Activated T-helper 1 cell treated with anti-CD3 and anti-CD28 coated beads, Interleukin-12 subunit alpha, Interleukin-12 subunit beta, Interleukin-2, Interleukin-4 antibody, amounts not matched to agents 30 ng/mL and 10 ng/mL and 1 ng/mL, durations not matched to agents 14 hours and 24 hours and 36 hours (primary cell): ENCODE data around the gene CDT1. TPM values are rescaled to one million over a fixed set of nuclear protein-coding genes. Genes with fewer than 3 reads are reported as not detected.
A peak's percentile ranks its signal among the peaks of the same experiment; 100 is the strongest.

ENCODE experiments used
- DNase-seq: peaks from one replicate; pipeline ENCODE4 v3.0.0; 2021; ENCODE audit warnings: low spot score
- H3K27ac Mint-ChIP-seq: one replicate; pipeline ENCODE4 v1.8.0; 2021; ENCODE audit warnings: mild to moderate bottlenecking, mixed read lengths
- H3K27me3 Mint-ChIP-seq: one replicate; pipeline ENCODE4 v1.8.0; 2022; ENCODE audit warnings: mild to moderate bottlenecking, moderate library complexity, mixed read lengths; ENCODE audit not compliant: insufficient read depth
- H3K36me3 Mint-ChIP-seq: one replicate; pipeline ENCODE4 v1.8.0; 2021; ENCODE audit warnings: low read depth, mixed read lengths
- H3K4me1 Mint-ChIP-seq: one replicate; pipeline ENCODE4 v1.8.0; 2021; ENCODE audit warnings: low read depth, mixed read lengths
- H3K4me3 Mint-ChIP-seq: one replicate; pipeline ENCODE4 v1.8.0; 2021; ENCODE audit warnings: mild to moderate bottlenecking, moderate library complexity, mixed read lengths
- H3K9me3 Mint-ChIP-seq: one replicate; pipeline ENCODE4 v1.8.0; 2021; ENCODE audit warnings: mixed read lengths
- intact Hi-C: fragments of 100-400 bp; cut with micrococcal nuclease; formaldehyde crosslinking; loops from one replicate; pipeline ENCODE4 v1.15.1; 2024
- total RNA-seq: library from RNA; stranded (reverse); gene quantifications from 2 replicates; pipeline ENCODE4 v1.2.3, GENCODE V29; 2022

CDT1 gene
- total RNA-seq, 1 donor from 2014 or later = 95.4 TPM

DNA sequence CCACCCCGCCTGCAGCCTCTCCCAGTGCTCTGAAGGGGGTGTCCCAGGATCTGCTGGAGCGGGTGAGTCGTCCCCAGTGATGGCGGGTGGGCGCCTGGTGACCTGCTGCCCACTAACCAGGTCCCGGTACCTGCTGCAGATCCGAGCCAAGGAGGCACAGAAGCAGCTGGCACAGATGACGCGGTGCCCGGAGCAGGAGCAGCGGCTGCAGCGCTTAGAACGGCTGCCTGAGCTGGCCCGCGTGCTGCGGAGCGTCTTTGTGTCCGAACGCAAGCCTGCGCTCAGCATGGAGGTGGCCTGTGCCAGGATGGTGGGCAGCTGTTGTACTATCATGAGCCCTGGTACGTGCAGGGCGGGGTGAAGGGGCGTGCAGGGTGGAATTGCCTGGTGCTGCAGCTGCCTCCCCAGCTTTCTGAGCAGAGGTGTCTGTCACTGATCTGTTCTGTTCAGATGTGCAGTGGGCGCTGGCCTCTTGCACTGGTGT, 3.6 kb downstream of the CDT1 start:
- peak overlapping the region; percentile 37 for H3K4me3 Mint-ChIP-seq
- H3K36me3 Mint-ChIP-seq = peaks cover 13% of the 10 kb centered on the region
- peaks cover 11% of the 10 kb centered on the region for H3K4me1 Mint-ChIP-seq
- H3K27me3 Mint-ChIP-seq = no peaks in the 10 kb centered on the region
- intact Hi-C loops = no loop called here
- no peaks in the 10 kb centered on the region for H3K9me3 Mint-ChIP-seq
- no peak for DNase-seq
- no peak overlapping the region for H3K27ac Mint-ChIP-seq

DNA sequence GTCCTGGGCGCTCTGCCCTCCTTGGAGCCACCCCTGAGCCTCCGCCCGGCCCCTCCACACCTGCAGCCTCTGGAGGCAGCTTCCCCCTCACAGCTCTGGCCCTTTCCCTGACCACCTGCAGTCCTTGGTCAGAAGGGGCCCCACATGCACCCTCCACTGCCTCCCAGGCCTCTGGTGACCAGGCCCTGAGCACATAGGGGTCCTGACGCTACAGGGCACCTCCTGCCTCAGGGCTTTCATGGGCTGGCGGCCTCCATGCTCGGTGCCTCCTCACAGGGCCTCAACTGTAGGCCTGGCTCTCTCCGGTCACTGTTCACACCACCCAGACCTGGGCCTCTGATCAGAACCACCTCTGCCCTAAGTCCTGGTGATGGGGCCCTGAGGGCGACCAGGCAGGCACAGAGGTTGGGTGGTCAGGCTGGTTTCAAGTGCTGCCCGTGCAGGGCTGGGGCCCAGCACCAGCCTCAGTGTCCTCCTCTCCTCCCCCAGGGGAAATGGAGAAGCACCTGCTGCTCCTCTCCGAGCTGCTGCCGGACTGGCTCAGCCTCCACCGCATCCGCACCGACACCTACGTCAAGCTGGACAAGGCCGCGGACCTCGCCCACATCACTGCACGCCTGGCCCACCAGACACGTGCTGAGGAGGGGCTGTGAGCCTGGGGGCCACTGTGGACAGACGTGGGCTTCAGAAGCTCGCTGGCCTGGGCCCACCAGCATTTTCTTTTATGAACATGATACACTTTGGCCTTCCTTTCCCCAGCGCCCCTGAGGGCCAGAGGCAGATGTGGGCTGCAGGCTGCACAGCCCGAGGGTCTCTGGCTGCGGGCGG, 4.3 kb downstream of the CDT1 start:
- no peak for DNase-seq
- Mint-ChIP-seq H3K4me1 (peaks cover 11% of the 10 kb centered on the region), H3K4me3 (peak overlapping the region; percentile 58), H3K27ac (peak overlapping the region; percentile 23), H3K27me3 (no peaks in the 10 kb centered on the region), H3K36me3 (peaks cover 13% of the 10 kb centered on the region), H3K9me3 (no peaks in the 10 kb centered on the region)
- intact Hi-C loops = no loop called here

DNA sequence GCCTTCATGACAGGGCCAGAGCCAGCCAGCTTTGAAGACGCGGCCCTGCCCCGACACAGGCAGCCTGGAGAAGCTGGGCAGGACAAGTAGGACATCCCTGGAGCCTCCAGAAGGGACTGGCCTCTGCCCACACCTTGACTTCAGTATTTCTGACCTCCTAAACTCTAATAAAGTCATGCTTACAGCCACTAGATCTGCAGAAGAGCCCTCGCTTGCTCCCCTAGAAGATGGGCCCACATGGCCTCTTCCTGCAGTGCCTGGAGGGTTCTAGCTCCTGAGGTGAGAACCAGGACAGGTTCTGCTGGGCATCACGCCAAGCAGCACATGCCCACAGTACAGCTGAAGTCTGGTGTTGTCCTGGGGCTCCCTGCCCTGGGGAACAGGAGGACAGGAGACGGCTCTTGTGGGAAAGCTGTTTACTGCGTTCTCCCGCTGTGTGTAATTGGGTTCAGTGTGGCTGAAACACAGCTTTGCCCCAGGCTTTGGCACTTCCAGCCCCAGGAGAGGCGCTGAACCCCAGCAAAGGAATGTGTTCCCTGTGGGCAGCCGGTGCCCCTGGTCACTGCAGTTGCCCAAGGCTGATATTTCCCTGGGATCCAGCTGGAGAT, 5.6 kb downstream of the CDT1 start:
- H3K4me1 Mint-ChIP-seq = peaks cover 11% of the 10 kb centered on the region
- H3K27me3 Mint-ChIP-seq = no peaks in the 10 kb centered on the region
- intact Hi-C loops = no loop called here
- peak overlapping the region; percentile 90 for H3K4me3 Mint-ChIP-seq
- peak overlapping the region; percentile 40 for H3K27ac Mint-ChIP-seq
- H3K36me3 Mint-ChIP-seq = peaks cover 13% of the 10 kb centered on the region
- no peak for DNase-seq
- no peaks in the 10 kb centered on the region for H3K9me3 Mint-ChIP-seq

DNA sequence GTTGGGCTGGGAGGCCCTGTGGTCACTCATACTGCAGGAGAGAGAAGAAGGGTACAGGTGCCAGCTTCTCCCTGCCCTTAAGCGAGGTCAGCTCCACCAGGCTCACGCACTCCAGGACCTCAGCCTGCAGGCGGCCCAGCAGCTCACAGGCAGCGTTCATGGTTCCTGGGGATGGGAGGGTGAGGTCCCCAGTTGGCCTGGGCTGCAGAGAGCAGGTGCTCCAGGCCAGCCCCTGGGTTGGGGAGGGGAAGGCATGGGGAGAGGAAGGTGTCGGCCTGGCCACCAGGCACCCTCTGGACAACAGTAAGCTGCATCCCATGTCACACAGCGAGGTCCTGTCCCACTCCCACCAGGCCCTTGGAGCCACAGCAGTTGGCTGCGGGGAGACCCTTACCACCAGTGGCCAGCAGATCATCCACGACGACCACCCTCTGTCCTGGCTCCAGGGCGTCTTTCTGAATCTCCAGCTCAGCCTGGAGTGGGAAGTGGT, 6.1 kb downstream of the CDT1 start:
- peaks cover 11% of the 10 kb centered on the region for H3K4me1 Mint-ChIP-seq
- peaks cover 13% of the 10 kb centered on the region for H3K36me3 Mint-ChIP-seq
- H3K4me3 Mint-ChIP-seq = peak overlapping the region; percentile 90
- peak overlapping the region; percentile 40 for H3K27ac Mint-ChIP-seq
- no peaks in the 10 kb centered on the region for H3K27me3 Mint-ChIP-seq
- intact Hi-C loops = loop anchor here (2.0 to 5.0 kb wide), 2 partner anchors 27 to 753 kb away; partner anchors contain the start of gene RPL13
- DNase-seq = no peak
- no peaks in the 10 kb centered on the region for H3K9me3 Mint-ChIP-seq

DNA sequence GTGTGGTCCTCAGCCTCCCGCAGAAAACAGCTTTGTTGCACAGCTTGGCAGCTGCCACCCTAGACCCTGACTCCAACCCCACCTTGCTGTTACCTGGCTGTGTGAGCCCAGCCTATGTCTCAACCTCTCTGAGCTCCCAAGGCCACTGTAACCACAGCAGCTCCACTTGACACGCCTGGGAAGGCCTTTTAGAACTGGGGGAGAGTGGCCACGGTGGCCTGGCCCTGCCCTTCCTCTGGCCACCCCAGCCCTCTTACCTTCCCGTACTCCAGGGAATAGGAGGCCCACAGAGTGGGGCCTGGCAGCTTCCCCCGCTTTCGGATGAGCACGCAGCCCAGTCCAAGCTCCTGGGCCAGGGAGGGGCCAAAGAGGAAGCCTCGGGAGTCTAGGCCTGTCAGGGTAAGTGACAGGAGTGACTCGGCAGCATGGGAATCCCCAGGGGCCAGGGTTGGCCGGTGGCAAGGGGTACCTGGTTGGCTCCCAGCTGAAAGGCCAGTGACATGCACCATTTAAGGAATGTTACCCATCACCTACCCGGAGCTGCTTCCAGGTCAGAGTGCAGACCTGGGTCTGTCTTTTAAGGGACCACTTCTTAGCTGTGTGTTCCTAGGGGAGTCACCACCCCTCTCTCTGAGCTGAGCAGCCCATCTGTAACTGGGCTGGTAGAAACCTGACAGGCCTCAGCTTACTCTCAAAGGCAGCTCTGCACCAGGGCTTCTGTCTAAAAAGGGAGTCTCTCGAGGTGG, 6.8 kb downstream of the CDT1 start:
- DNase-seq = no peak
- Mint-ChIP-seq H3K4me1 (peaks cover 11% of the 10 kb centered on the region), H3K9me3 (no peaks in the 10 kb centered on the region), H3K27ac (peak overlapping the region; percentile 96), H3K27me3 (no peaks in the 10 kb centered on the region), H3K36me3 (peaks cover 13% of the 10 kb centered on the region), H3K4me3 (peak overlapping the region; percentile 90)
- intact Hi-C loops = loop anchor here (2.0 to 5.0 kb wide), 2 partner anchors 28 to 752 kb away; partner anchors contain the start of gene RPL13

DNA sequence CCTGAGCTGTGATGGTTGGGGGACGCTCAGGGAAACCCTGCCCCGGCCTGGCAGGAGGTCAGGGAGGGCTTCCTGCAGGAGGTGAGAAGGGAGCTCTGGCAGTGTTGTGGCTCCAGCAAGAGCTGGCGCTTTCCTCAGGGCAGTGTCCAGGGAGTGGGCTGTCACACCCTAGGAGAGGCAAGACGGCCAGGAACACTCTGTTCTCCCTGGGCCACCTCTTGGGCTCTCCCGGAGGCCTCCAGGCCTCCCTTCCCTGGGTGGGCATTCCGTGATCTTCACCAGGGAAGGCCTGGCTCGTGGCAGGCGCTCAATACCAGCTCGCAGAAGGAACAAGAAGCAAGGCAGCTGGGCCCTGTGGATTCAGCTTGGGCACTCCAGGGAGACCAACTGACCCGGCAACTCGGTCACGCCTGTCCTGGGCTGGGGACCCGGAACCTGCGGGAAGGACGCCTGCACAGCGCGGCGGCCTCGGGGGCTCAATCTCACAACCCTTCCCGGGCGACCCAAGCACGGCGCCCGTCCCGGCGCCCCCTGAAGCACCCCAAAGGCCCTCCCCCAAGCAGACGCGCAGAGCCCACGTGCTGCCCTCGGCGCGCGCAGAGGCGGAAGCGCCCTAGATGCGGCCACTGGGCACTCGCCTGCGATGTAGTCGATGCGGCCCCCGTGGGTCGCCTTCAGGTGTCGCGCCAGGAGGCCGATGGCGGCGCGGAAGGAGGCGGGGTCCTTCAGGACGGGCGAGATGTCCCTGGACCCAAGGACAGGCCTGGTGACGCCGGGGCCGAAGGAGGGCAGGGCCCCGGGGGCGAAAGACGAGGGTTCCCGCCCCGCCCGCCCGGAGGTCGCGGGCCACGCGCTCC, 7.6 kb downstream of the CDT1 start:
- Mint-ChIP-seq H3K9me3 (no peaks in the 10 kb centered on the region), H3K27me3 (no peaks in the 10 kb centered on the region), H3K36me3 (peaks cover 13% of the 10 kb centered on the region), H3K4me3 (peak overlapping the region; percentile 90), H3K27ac (peak overlapping the region; percentile 96), H3K4me1 (peaks cover 11% of the 10 kb centered on the region)
- intact Hi-C loops = loop anchor here (1.0 to 5.0 kb wide), 3 partner anchors 8 to 751 kb away; partner anchors contain the start of genes CDT1 and RPL13
- DNase-seq = peak; percentile 65

DNA sequence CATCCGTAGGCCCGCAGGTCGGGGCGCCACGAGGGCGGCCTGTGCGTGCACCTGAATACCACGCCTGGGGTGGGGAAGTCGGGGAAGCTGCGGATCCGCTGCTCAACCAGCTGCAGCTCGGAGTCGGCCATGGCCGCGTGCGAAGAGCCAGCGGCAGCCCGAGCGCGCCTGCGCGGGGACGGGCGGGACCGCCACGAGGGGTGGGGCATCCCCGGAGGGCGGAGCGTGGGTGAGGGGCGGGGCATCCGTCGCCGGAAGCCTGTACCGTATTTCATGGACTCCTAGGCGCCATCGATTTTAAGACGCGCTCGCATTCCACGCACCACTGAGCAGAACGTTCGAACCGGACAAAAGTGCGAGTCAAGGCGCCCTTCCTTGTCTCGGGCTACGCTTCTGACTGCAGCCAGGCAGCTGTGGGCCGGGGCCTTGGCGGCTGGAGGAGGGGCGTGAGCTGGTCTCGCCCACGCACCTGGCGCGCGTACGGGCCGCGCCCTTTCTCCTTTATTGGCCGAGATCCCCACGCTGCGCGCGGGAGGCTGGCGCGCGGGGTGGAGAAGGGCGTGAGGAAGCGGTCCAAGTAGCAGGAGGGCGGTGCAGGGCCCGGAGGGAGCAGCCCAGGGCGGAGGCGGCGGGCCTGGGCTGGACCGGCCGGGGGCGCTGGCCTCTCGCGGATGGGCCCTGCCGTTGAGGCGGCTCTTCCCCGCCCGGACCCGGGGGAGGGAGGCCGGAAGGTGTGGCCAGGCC, 8.4 kb downstream of the CDT1 start, which contains the start of gene APRT:
APRT (minus strand) TSS at position 160 of the 744 bp plus-strand sequence; CDS start at position 131, 29 bp downstream.
- peak; percentile 97 for DNase-seq
- Mint-ChIP-seq H3K27ac (peak within 1 kb of the TSS; percentile 98), H3K9me3 (no peaks in the 10 kb centered on the region), H3K4me3 (peak within 1 kb of the TSS; percentile 90), H3K27me3 (no peaks in the 10 kb centered on the region), H3K36me3 (peaks cover 13% of the 10 kb centered on the region), H3K4me1 (peaks cover 11% of the 10 kb centered on the region)
- intact Hi-C loops = loop anchor here (1.0 to 5.0 kb wide), 9 partner anchors 9 to 750 kb away; partner anchors contain the start of genes CDH15, CDT1, RPL13 and TRAPPC2L

DNA sequence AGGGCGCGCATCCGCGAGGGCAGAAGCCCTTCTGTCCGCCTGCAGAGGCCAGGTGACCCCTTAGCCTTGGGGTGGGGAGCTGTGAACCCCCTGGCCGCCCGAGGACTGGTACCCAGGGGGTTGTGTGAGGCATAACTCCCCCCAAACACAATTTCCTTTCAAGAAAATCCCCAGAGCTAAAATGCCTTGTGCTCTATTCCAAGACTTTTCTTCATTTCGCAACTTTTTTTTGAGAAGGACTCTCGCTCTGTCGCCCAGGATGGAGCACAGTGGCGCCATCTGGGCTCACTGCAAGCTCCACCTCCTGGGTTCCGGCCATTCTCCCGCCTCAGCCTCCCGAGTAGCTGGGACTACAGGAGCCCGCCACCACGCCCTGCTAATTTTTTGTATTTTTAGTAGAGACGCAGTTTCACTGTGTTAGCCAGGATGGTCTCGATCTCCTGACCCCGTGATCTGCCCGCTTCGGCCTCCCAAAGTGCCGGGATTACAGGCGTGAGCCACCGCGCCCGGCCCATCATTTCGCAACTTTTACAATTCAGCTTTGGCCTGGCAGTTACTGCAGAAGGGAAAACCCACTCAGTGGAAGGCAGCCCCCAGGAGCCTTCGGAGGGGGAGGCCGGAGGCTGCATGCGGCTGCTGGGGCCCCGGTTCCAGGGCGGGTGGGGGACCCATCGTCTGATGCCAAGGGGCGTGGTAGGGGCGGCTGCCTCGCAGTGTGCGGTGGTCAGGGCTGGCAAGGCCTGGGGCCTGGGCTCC, 9.1 kb downstream of the CDT1 start:
- Mint-ChIP-seq H3K4me3 (peak overlapping the region; percentile 84), H3K9me3 (no peaks in the 10 kb centered on the region), H3K36me3 (peaks cover 11% of the 10 kb centered on the region), H3K4me1 (peaks cover 11% of the 10 kb centered on the region), H3K27me3 (no peaks in the 10 kb centered on the region), H3K27ac (peak overlapping the region; percentile 93)
- no peak for DNase-seq
- intact Hi-C loops = loop anchor here (1.0 to 5.0 kb wide), 7 partner anchors 45 to 750 kb away; partner anchors contain the start of genes CDH15, RPL13 and TRAPPC2L

DNA sequence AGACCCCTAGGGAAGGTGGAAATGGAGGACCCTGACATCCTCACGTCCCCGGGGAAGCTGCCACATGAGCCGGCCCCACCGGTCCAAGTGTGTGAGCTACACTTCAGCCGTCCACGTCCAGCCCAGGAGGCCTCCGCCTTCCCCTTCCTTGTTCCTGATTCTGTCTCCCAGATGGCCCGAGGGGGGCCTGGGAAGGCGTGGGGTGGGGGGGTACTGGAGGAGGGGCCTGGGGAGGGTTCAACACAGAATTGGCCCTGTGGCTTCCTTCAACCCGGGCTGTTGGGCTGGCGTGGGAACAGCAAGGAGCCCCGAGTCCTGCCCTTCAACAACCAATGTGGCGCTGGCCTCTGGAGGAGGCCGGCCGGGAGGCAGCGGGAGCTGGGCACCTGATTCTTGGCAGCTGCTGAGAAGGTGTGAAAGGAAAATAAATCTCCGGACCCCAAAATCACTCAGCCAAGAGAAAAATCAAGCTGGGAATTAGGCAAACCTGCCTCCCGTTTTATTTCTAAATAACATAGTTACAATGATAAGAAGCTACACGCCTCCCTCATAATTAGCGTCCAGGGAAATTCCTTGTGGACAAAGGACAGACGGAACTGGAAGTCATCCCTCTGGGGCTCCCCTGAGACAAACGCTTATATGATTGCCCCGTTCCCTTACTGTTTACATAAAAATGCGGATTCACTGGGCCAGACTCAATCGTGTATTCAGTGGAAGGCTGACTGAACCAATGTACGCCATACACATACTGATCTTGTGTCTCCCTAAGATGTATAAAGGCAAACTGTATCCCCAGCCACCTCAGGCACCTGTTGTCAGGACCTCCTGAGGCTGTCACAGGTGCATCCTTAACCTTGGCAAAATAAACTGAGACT, 9.9 kb downstream of the CDT1 start:
- peak overlapping the region; percentile 33 for H3K4me3 Mint-ChIP-seq
- H3K9me3 Mint-ChIP-seq = no peaks in the 10 kb centered on the region
- no peak for DNase-seq
- peaks cover 11% of the 10 kb centered on the region for H3K4me1 Mint-ChIP-seq
- peaks cover 7% of the 10 kb centered on the region for H3K36me3 Mint-ChIP-seq
- no peaks in the 10 kb centered on the region for H3K27me3 Mint-ChIP-seq
- peak overlapping the region; percentile 34 for H3K27ac Mint-ChIP-seq
- intact Hi-C loops = loop anchor here (2.0 to 5.0 kb wide), 2 partner anchors 69 to 749 kb away; partner anchors contain the start of gene RPL13

DNA sequence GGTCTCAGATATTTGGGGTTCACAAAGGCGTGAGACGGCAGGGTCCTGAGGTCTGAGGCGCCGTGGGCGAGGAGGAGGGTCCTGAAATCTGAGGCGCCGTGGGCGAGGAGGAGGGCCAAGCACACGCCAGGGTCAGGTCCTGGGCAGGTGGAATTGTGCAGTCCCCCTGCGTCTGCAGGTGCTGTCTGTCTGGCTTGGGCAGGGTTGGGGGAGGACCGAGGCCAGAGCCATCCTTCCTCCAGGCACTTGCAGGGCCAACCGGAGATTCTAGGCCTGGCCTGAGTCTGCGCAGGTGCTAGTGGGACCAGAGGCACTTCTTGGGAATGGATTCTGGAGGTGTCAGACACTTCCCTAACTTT, 10.5 kb downstream of the CDT1 start:
- Mint-ChIP-seq H3K9me3 (no peaks in the 10 kb centered on the region), H3K4me1 (peaks cover 8% of the 10 kb centered on the region), H3K27ac (no peak overlapping the region), H3K27me3 (no peaks in the 10 kb centered on the region), H3K36me3 (peaks cover 4% of the 10 kb centered on the region), H3K4me3 (peak overlapping the region; percentile 33)
- intact Hi-C loops = loop anchor here (5.0 kb wide), 1 partner anchor 748 kb away; the partner anchor contains the start of gene RPL13
- no peak for DNase-seq
